GM18951 (cell line): ENCODE measurements around the gene BRINP1.

ENCODE experiments used
- POLR2A ChIP-seq: IDR thresholded peaks from 4 replicates; pipeline ENCODE4 v1.6.1; 2011; ENCODE audit warnings: mild to moderate bottlenecking; ENCODE audit not compliant: insufficient read length, insufficient read depth; ENCODE audit errors: extremely low read depth
- in situ Hi-C: fragments of 300-500 bp; cut with MboI; formaldehyde crosslinking; loops from one replicate; pipeline ENCODE4 v1.12.0; 2022; ENCODE audit warnings: low sequenced_read_pairs, mixed read lengths, inconsistent platforms; ENCODE audit not compliant: unreplicated experiment

The BRINP1 gene

DNA sequence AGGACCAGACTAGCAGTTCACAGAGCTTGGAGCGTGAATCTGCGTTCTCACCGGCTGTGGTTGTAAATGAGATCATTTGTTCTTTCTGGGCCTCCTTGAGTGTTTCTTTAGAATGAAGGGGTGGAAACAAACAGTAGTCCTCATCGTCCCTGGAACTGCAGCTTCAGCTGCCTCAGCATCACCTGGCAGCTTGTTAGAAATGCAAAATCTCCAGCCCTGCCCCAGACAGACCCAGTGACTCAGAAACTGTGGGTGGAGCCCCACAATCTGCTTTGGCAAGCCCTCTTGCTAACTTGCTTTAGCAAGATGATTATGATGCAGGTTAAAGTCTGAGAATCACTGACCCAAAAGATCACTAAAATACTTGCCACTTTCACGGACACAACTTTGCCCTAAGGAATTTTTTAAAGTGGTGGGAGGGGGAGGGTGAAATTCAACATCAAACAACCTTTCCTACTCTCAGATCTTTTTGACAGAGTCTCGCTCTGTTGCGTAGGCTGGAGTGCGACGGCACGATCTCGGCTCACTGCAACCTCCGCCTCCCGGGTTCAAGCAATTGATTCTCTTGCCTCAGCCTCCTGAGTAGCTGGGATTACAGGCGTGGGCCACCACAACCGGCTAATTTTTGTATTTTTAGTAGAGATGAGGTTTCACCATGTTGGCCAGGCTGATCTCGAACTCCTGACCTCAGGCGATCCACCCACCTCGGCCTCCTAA is 86.0 kb downstream of the BRINP1 start:
- no peak for TF ChIP-seq POLR2A
- in situ Hi-C loops = loop anchor here (25.0 kb wide), 1 partner anchor 971 kb away; no protein-coding TSS in a partner anchor

DNA sequence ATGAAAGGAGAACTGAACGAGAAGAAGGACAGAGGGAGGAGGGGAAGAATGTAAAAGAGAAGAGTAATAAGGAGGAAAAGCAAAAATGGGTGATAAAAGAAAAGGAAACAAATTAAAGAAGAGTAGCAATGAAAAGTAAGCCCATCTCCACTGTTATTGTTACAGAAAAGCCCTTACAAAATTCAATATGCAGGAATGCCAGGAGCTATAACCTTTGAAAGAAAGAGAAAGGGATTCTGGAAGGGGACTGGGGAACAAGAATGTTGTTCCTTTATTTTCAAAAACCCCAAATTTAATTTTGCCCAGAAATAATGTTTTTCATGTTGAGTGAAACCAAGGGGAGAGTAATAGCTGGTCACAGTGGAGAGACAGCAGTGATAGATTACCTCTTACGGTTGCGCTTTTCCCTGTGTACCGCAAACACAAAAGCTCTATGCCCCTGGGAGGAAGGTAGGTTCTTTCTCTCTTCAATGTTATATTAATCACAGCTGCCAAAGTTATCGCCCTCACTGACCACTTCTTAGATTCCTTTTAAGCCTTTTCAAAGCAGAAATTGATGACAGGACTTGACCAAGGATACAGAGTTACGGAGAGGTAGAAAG is 86.7 kb downstream of the BRINP1 start:
- in situ Hi-C loops = loop anchor here (25.0 kb wide), 1 partner anchor 970 kb away; no protein-coding TSS in a partner anchor

DNA sequence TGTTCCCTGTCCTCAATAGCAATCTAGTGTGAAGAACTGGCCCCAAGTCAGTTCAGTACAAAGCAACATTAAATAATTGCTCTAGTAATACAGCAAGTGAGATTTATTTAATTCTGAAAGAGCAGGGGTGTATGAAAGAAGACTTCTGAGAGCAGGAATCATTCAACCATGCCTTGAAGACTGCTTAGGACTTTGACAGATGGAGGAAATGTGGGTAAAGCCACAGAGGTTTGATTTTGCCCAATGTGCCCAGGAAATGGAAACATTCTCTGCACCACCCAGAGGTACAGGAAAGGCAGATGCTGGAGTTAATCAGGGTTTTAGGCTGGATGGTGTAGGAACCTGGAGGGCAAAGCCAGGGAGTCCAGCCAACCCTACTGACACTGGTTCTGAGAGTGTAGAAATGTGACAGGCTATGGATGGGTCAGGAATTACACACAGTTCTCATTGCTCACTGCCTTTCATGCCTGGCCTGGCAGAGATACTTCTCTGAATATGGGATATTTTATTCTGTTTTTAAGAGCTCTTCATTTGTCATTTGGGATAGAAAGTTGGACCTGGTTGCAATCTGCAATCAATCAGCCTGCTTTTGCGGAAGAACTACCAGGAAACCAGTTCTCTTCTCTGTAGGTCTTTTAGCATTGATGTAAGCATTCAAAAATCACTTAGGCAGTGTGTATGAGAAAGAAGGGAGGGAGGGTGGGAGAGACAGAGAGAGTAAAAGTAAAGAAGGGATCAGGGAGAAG is 88.3 kb downstream of the BRINP1 start:
- in situ Hi-C loops = loop anchor here (25.0 kb wide), 1 partner anchor 969 kb away; no protein-coding TSS in a partner anchor
- TF ChIP-seq POLR2A = no peak

More for the DNA sequence above, 86.7 kb downstream of the BRINP1 start:
- no peak for TF ChIP-seq POLR2A

DNA sequence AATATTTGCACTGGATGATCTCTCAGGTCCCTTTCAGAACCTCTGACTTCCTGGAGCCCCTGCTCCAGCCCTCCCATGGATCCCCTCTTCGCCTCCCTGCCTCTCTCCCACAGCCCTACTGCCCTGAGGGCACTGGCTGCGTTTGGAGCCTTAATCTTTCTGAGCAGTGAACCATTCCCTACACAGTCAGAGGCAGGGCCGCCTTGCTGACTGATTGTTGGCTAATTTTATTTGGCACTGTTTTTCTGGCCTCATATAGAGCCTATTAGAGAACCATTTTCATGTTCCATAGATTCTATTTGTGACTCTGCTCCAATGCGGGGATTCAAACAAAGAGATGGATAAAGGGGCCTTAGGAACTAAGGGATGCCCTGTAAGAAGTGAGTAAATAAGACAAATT is 91.1 kb downstream of the BRINP1 start:
- TF ChIP-seq POLR2A = no peak
- in situ Hi-C loops = loop anchor here (25.0 kb wide), 1 partner anchor 966 kb away; no protein-coding TSS in a partner anchor

DNA sequence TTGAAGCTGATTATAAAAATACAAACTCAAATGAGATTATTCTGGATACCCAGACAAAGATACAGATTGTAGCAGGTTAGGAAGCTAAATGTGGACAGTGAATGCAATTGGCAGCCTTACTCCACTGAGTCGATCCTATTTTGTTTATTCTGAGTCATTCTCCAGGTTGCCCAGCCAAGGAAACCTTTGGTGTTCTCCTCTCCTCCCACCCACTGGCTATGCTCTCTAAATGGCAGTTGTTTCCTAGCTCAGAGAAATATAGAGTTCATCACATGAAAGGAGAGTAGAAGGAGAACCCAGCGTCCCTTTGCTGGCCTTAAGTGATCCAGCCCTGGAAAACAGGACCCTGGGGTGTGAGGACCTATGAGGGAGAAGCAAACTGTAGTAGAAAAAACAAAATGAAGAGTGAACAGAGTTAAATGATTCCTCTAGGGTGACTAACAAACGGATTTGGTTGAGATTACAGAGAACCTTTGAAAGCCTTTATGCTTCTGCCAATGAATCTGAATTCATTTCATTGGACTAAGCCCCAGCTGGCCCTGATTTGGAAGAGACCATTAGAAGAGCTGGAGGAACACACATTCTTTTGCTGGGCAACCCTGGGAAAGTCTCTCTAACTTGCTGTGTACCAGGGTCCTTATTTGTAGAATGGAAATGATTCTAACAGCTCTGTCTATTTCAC is 95.1 kb downstream of the BRINP1 start:
- TF ChIP-seq POLR2A = no peak

DNA sequence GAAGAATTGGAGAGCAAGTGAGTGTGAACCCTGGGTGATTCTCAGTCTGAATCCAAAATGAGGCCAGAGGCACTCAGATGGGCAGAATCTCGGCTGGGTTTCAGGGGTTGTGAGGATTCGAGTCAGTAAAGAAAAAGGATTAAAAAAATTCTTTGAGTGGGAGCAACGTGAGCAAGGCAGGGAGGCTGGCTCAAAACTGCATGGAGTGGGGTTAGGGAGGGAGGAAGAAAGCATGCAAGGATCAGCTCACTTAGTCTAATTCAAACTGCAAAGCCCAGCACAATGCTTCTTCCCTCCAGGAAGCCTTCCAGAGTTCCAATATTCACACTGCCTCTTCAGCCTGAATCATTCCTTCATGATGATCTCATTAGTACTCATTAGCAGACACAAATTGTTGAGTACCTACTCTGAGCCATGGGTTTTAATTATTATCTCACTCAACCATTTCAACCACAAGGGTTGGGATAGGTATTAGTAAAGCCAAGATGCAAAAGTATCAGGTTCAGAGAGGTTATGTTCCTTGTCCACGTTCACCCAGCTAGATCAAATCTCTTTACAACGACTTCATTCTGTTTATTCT is 95.8 kb downstream of the BRINP1 start:
- TF ChIP-seq POLR2A = no peak
- in situ Hi-C loops = no loop called here

More for the DNA sequence above, 95.1 kb downstream of the BRINP1 start:
- in situ Hi-C loops = no loop called here

DNA sequence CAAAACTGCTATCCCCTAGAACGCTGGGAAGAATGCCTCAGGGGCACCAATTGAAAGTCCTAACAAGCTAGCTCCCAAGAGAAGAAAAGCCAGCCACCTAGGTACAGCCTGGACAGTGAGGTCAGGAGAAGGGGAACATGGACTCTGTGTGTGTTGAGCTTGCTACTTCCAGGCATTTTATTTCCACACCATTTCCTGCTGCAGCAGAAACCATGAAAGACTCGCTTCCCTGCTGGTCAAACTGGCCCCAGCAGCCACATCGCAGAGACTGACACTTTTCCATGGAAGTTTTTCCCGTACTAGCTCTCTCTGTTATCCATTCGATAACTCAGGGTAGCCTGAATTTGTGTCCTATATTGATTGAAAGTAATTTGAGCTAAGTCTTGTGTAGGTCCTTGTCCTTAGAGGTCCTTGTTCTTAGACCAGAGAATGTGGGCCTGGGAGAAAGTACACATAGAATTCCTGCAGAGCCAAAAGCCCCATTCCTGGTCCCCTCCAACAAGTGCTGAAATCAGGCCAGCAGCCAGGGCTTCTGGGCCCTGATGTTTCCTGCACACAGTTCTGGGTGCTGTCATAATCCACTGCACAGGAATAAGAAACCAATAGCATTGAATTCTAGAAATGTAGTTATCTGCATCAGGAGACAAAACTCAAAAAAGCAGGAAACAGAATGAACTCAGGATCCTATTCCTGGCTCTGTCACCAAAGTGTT is 96.6 kb downstream of the BRINP1 start:
- in situ Hi-C loops = no loop called here
- TF ChIP-seq POLR2A = no peak

DNA sequence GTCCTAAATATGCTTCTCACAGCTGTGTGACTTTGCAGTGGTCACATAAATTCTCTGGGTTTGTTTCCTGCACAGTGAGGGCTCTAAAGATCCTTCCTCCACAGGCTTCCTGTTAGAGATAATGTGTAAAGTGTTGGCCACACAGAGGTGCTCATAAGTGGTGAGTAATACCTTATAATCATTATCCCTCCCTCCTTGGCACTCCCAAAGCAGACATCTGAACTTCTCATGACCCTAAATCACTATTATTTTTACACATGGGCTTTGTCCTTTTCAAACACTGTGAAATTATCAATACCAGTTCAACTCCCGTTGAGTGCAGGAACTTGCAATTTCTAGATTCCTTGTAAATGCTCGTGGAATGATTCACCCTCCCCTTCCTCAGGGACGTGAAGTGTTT is 100.2 kb downstream of the BRINP1 start:
- TF ChIP-seq POLR2A = no peak
- in situ Hi-C loops = no loop called here

DNA sequence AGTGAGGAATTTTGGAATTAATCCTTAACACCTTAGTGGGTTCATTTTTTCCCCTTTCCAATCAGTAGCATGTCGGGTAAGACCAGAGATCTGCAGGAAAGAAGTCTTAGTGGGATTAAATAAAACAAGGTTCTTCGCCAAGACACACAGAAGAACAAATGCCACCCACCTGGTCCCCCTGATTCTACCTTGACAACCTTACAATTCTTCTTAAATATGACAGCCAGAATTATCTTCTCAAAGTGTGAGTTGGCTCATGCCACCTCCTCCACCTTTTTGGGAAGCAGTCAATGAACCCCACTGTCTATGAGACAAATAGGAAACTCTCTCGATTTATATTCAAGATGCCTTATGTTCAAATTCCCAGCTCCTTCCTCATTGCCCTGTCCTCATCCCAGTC is 105.1 kb downstream of the BRINP1 start:
- in situ Hi-C loops = no loop called here
- no peak for TF ChIP-seq POLR2A

DNA sequence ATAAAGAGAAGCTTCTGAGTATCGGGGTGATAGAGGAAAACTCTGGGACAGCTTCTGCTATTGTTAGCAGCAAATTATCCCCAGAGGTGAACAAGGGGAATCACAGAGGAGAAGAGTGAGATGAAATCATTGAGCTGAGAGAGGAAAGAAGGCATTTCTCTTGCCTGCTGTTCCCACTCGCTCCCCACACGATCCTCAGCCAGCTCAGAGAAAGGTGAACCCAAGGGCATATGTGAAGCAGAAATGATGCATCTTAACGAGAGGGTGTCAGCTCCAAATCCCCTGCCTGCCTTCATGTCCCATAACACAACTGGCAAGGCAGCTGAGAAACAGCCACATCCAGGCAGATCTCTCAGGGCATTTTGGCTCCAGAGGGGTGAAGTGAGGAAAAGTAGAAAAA is 111.6 kb downstream of the BRINP1 start:
- in situ Hi-C loops = no loop called here
- TF ChIP-seq POLR2A = no peak

DNA sequence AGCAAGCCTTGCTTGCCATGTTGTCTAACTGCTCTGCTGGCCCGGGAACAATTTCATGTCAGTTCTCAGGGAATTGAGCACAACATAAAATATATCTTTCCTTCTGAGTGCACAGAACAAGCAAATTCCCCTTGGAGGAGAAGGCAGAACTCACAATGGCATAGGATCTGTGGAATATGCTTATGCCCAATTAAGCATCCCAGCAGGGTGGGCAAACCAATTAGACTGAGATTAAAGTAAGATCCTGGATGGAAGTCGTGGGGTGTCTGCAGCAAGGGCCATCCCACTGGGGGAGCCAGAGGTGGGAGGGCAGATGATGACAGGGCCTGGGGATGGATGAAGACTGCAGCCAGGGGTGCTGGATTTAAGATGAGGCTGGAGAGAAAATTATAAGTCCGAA is 114.1 kb downstream of the BRINP1 start:
- in situ Hi-C loops = no loop called here
- TF ChIP-seq POLR2A = no peak

DNA sequence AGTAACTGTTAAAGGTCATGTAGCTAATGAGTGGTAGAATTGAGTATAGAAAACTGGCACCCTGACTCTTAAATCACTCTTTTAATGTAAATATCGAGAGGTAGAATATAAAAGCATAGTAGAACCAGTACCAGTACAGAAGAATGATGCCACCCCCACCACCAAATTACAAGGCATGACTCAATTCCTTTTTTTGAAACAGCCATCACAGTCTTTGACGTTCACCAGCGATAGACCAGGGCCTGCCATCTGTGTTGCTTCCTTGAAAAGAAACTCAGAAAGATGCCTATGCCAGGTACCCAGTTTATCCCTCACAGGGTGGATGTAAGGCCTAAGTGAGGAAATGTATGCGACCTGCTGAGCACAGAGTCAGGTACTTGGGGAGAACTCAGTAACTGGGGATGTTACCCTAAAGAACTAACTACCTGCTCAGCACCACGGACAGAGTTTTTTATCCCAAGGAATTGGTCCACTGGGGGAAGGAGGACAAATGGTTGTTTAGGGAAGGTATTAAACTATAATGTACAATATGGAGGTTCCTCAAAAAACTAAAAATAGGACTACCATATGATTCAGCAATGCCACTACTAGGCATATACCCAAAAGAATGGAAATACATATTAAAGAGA is 116.5 kb downstream of the BRINP1 start:
- in situ Hi-C loops = no loop called here
- TF ChIP-seq POLR2A = no peak

DNA sequence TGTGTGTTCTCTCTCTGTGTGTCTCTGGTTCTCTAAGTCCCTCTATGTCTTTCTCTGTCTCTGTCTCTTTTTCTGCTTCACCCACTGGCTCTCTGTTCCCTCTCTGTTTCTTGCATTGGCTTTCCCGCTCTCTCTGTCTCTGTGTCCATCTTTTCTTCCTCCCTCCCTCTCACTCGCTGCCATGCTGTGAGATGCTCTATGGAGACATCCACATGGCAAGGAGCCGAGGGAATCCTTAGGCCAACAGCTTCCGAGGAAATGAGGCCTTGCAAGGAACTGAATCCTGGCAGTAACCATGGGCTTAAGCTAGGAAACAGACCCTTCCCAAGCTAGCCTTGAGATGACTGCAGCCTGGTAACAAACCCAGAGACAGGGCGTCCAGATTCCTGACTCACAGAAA is 117.3 kb downstream of the BRINP1 start:
- TF ChIP-seq POLR2A = no peak
- in situ Hi-C loops = no loop called here
